T-helper 9 cell (primary cell): ENCODE measurements around the gene TMEM109.

Experiments used
- DNase-seq: peaks from one replicate; pipeline ENCODE4 v3.0.0-alpha.2; 2020

Gene TMEM109

GRCh38 chr11:60926500-60926899 is 12.5 kb downstream of the TMEM109 start:
- no peak for DNase-seq

GRCh38 chr11:60927061-60927592 is 13.2 kb downstream of the TMEM109 start:
- DNase-seq, result no peak

- no peak for DNase-seq
These were observed 13.6 kb downstream of the TMEM109 start for GRCh38 chr11:60927600-60927999.

GRCh38 chr11:60928563-60929001 is 14.6 kb downstream of the TMEM109 start:
- DNase-seq, result no peak

- DNase-seq, result no peak
These were observed 15.8 kb downstream of the TMEM109 start for GRCh38 chr11:60929764-60930163.

GRCh38 chr11:60930394-60930793 is 16.4 kb downstream of the TMEM109 start:
- DNase-seq, result no peak

GRCh38 chr11:60931917-60932316 is 18.0 kb downstream of the TMEM109 start:
- no peak for DNase-seq

GRCh38 chr11:60932605-60933356 is 18.8 kb downstream of the TMEM109 start:
- DNase-seq, result no peak

GRCh38 chr11:60933416-60934123 is 19.6 kb downstream of the TMEM109 start:
- DNase-seq, result no peak

- DNase-seq, result no peak
These were observed 20.3 kb downstream of the TMEM109 start for GRCh38 chr11:60934124-60934789.

GRCh38 chr11:60934790-60935605 is 21.0 kb downstream of the TMEM109 start:
- no peak for DNase-seq

- DNase-seq, result no peak
These were observed 21.9 kb downstream of the TMEM109 start for GRCh38 chr11:60935676-60936442.

GRCh38 chr11:60936467-60937143 is 22.6 kb downstream of the TMEM109 start:
- no peak for DNase-seq

- DNase-seq, result no peak
These were observed 23.2 kb downstream of the TMEM109 start for GRCh38 chr11:60937144-60937527.

GRCh38 chr11:60937811-60938210 is 23.9 kb downstream of the TMEM109 start:
- no peak for DNase-seq

- DNase-seq, result no peak
These were observed 24.5 kb downstream of the TMEM109 start for GRCh38 chr11:60938500-60938899.

- DNase-seq, result no peak
These were observed 25.3 kb downstream of the TMEM109 start for GRCh38 chr11:60939301-60939700.

- no peak for DNase-seq
These were observed 25.9 kb downstream of the TMEM109 start for GRCh38 chr11:60939855-60940254.

GRCh38 chr11:60941371-60942119 is 27.6 kb downstream of the TMEM109 start:
- no peak for DNase-seq

GRCh38 chr11:60942219-60942618 is 28.3 kb downstream of the TMEM109 start:
- no peak for DNase-seq
